ENCODE data around the gene SREBF1. TPM values are rescaled to one million over a fixed set of nuclear protein-coding genes. Genes with fewer than 3 reads are reported as not detected.
A peak's percentile ranks its signal among the peaks of the same experiment; 100 is the strongest.

SREBF1 gene
- total RNA-seq, 1 experiment from 2014 or later, result 167 TPM

DNA sequence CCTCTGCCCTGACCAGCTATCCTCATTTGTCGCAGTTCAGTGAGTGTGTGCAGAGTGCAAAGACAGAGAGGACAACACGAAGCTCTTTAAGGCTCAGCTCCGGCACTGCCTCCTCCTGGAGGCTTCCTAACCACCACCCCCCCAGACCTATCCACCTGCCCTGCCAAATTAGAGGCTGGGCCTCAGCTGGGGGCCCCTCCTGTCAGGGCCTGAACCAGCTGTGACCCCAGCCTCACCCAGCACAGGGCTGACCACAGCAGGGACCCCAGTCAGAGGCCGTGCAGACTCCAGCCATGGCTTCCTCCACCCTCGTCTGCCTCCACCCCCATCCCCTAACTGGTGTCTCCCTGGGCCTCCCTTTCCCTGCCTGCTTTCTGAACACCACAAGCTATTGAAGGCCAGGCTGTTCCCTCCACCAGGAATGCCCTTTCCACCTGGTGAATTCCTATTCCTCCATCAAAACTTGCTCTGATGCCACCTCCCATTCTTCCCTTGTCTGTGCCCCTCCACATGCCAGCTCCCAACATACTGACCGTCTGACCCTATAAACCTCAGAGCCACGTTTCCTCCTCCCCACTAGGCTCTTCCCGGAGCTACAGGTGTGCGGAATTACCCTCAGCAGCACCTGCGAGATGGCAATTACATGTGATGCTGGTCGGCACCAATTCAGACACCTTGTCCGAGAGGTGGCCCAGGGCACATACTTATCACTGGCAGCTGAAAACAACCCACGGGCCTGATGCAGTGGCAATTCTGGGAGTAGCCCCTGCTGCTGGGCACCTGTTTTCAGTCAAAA, 8.8 kb downstream of the SREBF1 start:
- POLR2A ChIA-PET (ENCODE audit: unreplicated experiment), result no interaction called here
- intact Hi-C loops (cut with micrococcal nuclease), result no loop called here
- H4K20me1 ChIP-seq (ENCODE audit: low read length), result peaks cover 36% of the 10 kb centered on the region

DNA sequence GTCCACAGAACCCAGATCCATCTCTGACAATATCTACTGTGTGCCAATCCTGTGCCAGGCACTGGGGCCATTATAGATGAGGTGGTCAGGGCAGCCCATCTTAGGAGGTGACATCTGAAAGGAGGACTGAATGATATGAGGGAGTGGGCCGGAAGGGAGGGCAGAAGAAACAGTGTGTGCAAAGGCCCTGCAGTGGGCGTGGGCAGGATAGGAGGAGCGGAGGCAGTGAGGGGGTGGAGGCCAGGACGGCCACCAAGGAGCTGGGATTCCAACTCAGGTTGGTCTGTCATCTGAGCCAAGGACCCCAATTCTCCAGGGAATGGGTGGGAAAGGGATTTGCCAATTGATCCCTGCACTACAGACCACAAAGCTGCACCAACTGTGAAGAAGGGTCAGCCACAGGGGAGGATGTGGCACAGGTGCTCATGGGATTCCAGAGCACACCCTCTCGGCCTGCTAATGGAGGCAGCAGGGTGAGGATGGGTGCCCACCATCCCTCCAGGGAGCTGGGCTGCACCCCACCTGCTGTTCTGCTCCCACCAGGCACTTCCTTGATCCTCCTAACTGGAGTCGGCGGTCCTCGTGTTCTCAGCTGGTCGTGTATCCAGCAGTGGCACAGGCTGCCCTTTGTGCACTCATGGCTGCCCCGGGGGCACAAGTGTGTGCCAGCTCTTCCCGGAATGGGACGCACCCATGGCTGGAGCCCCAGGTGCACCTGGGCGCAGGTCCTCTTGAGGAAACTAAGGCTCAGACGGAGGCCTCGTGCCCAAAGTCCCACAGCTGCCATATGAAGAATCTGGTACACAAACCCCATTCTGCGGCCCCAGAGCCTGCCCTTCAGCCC, 9.6 kb downstream of the SREBF1 start:
- H3F3A ChIP-seq (ENCODE audit: low read length, unreplicated experiment), result no peaks in the 10 kb centered on the region
- H3K4me2 ChIP-seq (ENCODE audit: low read length), result no peak overlapping the region
- peaks cover 41% of the 10 kb centered on the region for H4K20me1 ChIP-seq (ENCODE audit: low read length)
- no peaks in the 10 kb centered on the region for H3K9me2 ChIP-seq (replicated peaks; ENCODE audit: low read length)
- no peak overlapping the region for H3K4me3 ChIP-seq (ENCODE audit: low read length)
- POLR2A ChIA-PET (ENCODE audit: unreplicated experiment), result no interaction called here
- no peak overlapping the region for H3K9ac ChIP-seq (ENCODE audit: low read length)
- CTCF ChIA-PET, result no interaction called here
- peaks cover 13% of the 10 kb centered on the region; the same call in 1 of the 2 replicates for H3K36me3 ChIP-seq (ENCODE audit: low read depth, low read length)
- intact Hi-C loops (cut with micrococcal nuclease), result no loop called here
- DNase-seq (no peak), ATAC-seq (no peak)
- H3K9me3 ChIP-seq (ENCODE audit: low read length), result no peaks in the 10 kb centered on the region
- peaks cover 43% of the 10 kb centered on the region for H3K4me1 ChIP-seq (ENCODE audit: insufficient read depth, low read length)
- H3K27me3 ChIP-seq (ENCODE audit: low read length), result no peaks in the 10 kb centered on the region
- no peak overlapping the region for H2AFZ ChIP-seq (ENCODE audit: low read length)
- no TSS peak for BruUV-seq (replicated peaks)
- TF ChIP-seq EZH2 (IDR thresholded peaks at IDR 0.05; ENCODE audit: low read length, unreplicated experiment) (no peak), EZH2phosphoT487 (IDR thresholded peaks at IDR 0.05; ENCODE audit: borderline replicate concordance, low read length) (no peak)
- TF ChIP-seq, protein P1, sequence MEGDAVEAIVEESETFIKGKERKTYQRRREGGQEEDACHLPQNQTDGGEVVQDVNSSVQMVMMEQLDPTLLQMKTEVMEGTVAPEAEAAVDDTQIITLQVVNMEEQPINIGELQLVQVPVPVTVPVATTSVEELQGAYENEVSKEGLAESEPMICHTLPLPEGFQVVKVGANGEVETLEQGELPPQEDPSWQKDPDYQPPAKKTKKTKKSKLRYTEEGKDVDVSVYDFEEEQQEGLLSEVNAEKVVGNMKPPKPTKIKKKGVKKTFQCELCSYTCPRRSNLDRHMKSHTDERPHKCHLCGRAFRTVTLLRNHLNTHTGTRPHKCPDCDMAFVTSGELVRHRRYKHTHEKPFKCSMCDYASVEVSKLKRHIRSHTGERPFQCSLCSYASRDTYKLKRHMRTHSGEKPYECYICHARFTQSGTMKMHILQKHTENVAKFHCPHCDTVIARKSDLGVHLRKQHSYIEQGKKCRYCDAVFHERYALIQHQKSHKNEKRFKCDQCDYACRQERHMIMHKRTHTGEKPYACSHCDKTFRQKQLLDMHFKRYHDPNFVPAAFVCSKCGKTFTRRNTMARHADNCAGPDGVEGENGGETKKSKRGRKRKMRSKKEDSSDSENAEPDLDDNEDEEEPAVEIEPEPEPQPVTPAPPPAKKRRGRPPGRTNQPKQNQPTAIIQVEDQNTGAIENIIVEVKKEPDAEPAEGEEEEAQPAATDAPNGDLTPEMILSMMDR (conservative IDR thresholded peaks at IDR 0.05; ENCODE audit: low read depth, low read length), result no peak
- peaks cover 95% of the 10 kb centered on the region for H3K79me2 ChIP-seq (ENCODE audit: low read length)
- H3K27ac ChIP-seq (ENCODE audit: low read length), result no peak overlapping the region

More for the DNA sequence above, 8.8 kb downstream of the SREBF1 start:
- TF ChIP-seq EZH2 (IDR thresholded peaks at IDR 0.05; ENCODE audit: low read length, unreplicated experiment) (no peak), EZH2phosphoT487 (IDR thresholded peaks at IDR 0.05; ENCODE audit: borderline replicate concordance, low read length) (no peak)
- CTCF ChIA-PET, result no interaction called here
- peaks cover 16% of the 10 kb centered on the region; the same call in 1 of the 2 replicates for H3K36me3 ChIP-seq (ENCODE audit: low read depth, low read length)
- ATAC-seq (no peak), DNase-seq (no peak)
- H3K4me3 ChIP-seq (ENCODE audit: low read length), result no peak overlapping the region
- no peak overlapping the region for H3K4me2 ChIP-seq (ENCODE audit: low read length)
- peaks cover 95% of the 10 kb centered on the region for H3K79me2 ChIP-seq (ENCODE audit: low read length)
- H3F3A ChIP-seq (ENCODE audit: low read length, unreplicated experiment), result no peaks in the 10 kb centered on the region
- no peaks in the 10 kb centered on the region for H3K9me3 ChIP-seq (ENCODE audit: low read length)
- H3K9me2 ChIP-seq (replicated peaks; ENCODE audit: low read length), result no peaks in the 10 kb centered on the region
- H3K4me1 ChIP-seq (ENCODE audit: insufficient read depth, low read length), result peaks cover 34% of the 10 kb centered on the region
- no peak overlapping the region for H3K27ac ChIP-seq (ENCODE audit: low read length)
- BruUV-seq (replicated peaks), result no TSS peak
- no peak overlapping the region for H3K9ac ChIP-seq (ENCODE audit: low read length)
- no peaks in the 10 kb centered on the region for H3K27me3 ChIP-seq (ENCODE audit: low read length)
- no peak overlapping the region for H2AFZ ChIP-seq (ENCODE audit: low read length)

DNA sequence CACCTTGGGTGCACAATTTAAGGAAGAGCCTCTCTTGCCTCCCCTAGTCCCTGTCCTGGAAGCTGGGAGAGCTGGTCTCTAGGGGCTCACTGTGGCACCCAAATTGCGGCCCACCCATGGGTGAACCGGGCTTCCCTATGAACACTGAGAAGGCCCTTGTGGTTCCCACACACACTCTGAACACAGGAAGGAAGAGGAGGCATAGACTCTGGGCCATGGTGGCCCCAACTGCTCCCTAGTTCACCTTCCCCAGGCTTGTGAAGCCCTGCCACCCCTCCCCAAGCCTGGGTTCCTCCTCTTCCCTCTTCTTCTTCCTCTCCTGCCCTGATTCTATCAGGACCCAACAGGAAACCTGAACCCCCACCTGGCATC, 10.5 kb downstream of the SREBF1 start:
- Histone ChIP-seq H3K79me2 (ENCODE audit: low read length) (peaks cover 95% of the 10 kb centered on the region), H3F3A (ENCODE audit: low read length, unreplicated experiment) (no peaks in the 10 kb centered on the region), H3K9me3 (ENCODE audit: low read length) (no peaks in the 10 kb centered on the region), H3K9me2 (replicated peaks; ENCODE audit: low read length) (no peaks in the 10 kb centered on the region), H3K27ac (ENCODE audit: low read length) (peak overlapping the region; percentile 44), H4K20me1 (ENCODE audit: low read length) (peaks cover 40% of the 10 kb centered on the region), H3K4me2 (ENCODE audit: low read length) (no peak overlapping the region), H3K27me3 (ENCODE audit: low read length) (no peaks in the 10 kb centered on the region), H3K9ac (ENCODE audit: low read length) (no peak overlapping the region), H3K4me1 (ENCODE audit: insufficient read depth, low read length) (peaks cover 51% of the 10 kb centered on the region), H3K36me3 (ENCODE audit: low read depth, low read length) (peaks cover 6% of the 10 kb centered on the region; the same call in 1 of the 2 replicates), H3K4me3 (ENCODE audit: low read length) (no peak overlapping the region), H2AFZ (ENCODE audit: low read length) (no peak overlapping the region)
- CTCF ChIA-PET, result no interaction called here
- no peak for TF ChIP-seq EZH2phosphoT487 (IDR thresholded peaks at IDR 0.05; ENCODE audit: borderline replicate concordance, low read length)
- TF ChIP-seq EZH2 (IDR thresholded peaks at IDR 0.05; ENCODE audit: low read length, unreplicated experiment), result no peak
- TF ChIP-seq, protein P1 (conservative IDR thresholded peaks at IDR 0.05; ENCODE audit: low read depth, low read length), result no peak
- intact Hi-C loops (cut with micrococcal nuclease), result no loop called here
- POLR2A ChIA-PET (ENCODE audit: unreplicated experiment), result no interaction called here
- BruUV-seq (replicated peaks), result no TSS peak
- ATAC-seq (no peak), DNase-seq (no peak)
